GM12878 (cell line): ENCODE data around the gene FSHR. TPM values are rescaled to one million over a fixed set of nuclear protein-coding genes. Genes with fewer than 3 reads are reported as not detected.

Experiments used
- ATAC-seq: fragments of 200-7000 bp; cut with Tn5 transposase; 3 replicates; pipeline ENCODE4 v1.9.1; 2020; ENCODE audit warnings: mild to moderate bottlenecking, moderate library complexity
- BruUV-seq: library from RNA; stranded (reverse); fragments of 400-500 nt; replicated peaks from 2 replicates; lab custom pipeline; 2021; lab: Mats Ljungman, UMichigan
- CTCF ChIA-PET: fragments of 300-600 bp; sonication (Branson Sonifier 250); formaldehyde crosslinking; extraction: SDS; loops from one replicate; lab custom pipeline; 2021; ENCODE audit warnings: inconsistent platforms; lab: Yijun Ruan, JAX
- POLR2A ChIA-PET: fragments of 350-600 bp; formaldehyde crosslinking; extraction: SDS; loops from one replicate; lab custom pipeline; 2021; ENCODE audit warnings: inconsistent platforms; lab: Charles Lee
- RAD21 ChIA-PET: fragments of 300-600 bp; sonication (Branson Sonifier 250); formaldehyde crosslinking; loops from one replicate; lab custom pipeline; 2023; ENCODE audit warnings: antibody characterized with exemption; ENCODE audit not compliant: unreplicated experiment; lab: Charles Lee
- SMC1A ChIA-PET: fragments of 300-600 bp; sonication (Branson Sonifier 250); formaldehyde crosslinking; loops from one replicate; lab custom pipeline; 2023; ENCODE audit not compliant: unreplicated experiment, uncharacterized antibody; lab: Charles Lee
- DNase-seq: peaks from one replicate; pipeline ENCODE4 v3.0.0-alpha.2; 2011; ENCODE audit warnings: low read depth, low spot score
- FAIRE-seq: peaks from 3 replicates; lab custom pipeline; 2011; peaks lifted over from hg19 to GRCh38; lab: Jason Lieb, UNC
- H2AFZ ChIP-seq: 2 replicates; pipeline ENCODE4 v1.6.0; 2011; ENCODE audit warnings: low read depth, low read length, control low read depth; ENCODE audit not compliant: control insufficient read depth
- H3K27ac ChIP-seq: 2 replicates; pipeline ENCODE4 v1.5.1; 2011; ENCODE audit warnings: control low read depth; ENCODE audit not compliant: control insufficient read depth, insufficient read depth
- H3K27me3 ChIP-seq, 2 experiments: replicated peaks in 1 of 2; 2 replicates each; pipeline versions ENCODE4 v1.6.0 to v1.6.1; 2011; ENCODE audit warnings: low read length in 1 of 2; ENCODE audit not compliant: control insufficient read depth in 2 of 2, insufficient read depth in 2 of 2
- H3K36me3 ChIP-seq, 2 experiments: 2 replicates each; pipeline ENCODE4 v1.5.1; 2011; ENCODE audit warnings: low read length in 1 of 2; ENCODE audit not compliant: control insufficient read depth in 2 of 2, insufficient read depth in 2 of 2
- H3K4me1 ChIP-seq: 2 replicates; pipeline ENCODE4 v1.6.1; 2011; ENCODE audit warnings: mild to moderate bottlenecking, low read length, moderate library complexity, mixed read lengths; ENCODE audit not compliant: control insufficient read depth, insufficient read depth
- H3K4me2 ChIP-seq: 2 replicates; pipeline ENCODE4 v1.6.0; 2011; ENCODE audit warnings: control low read depth; ENCODE audit not compliant: control insufficient read depth, insufficient read depth
- H3K4me3 ChIP-seq: fragments of 200-600 bp; sonication (generic); 2 replicates; pipeline ENCODE4 v1.5.1; 2016
- H3K79me2 ChIP-seq: 2 replicates; pipeline ENCODE4 v1.6.0; 2011; ENCODE audit warnings: low read length; ENCODE audit not compliant: control insufficient read depth, insufficient read depth
- H3K9ac ChIP-seq: 2 replicates; pipeline ENCODE4 v1.8.0; 2011; ENCODE audit warnings: low read length, control low read depth, mixed read lengths; ENCODE audit not compliant: control insufficient read depth, insufficient read depth
- H3K9me3 ChIP-seq: replicated peaks from 3 replicates; pipeline ENCODE4 v1.5.1; 2011; ENCODE audit warnings: mild to moderate bottlenecking, low read length; ENCODE audit not compliant: control insufficient read depth, insufficient read depth
- H4K20me1 ChIP-seq: 2 replicates; pipeline ENCODE4 v1.6.0; 2011; ENCODE audit not compliant: control insufficient read depth, insufficient read depth
- E4F1 ChIP-seq: fragments of 450-650 bp; IDR thresholded peaks from 2 replicates; pipeline ENCODE4 v1.6.1; 2018; ENCODE audit warnings: borderline replicate concordance, mild to moderate bottlenecking; ENCODE audit not compliant: partially characterized antibody
- IKZF1 ChIP-seq: fragments of 450-650 bp; conservative IDR thresholded peaks from 2 replicates; pipeline ENCODE4 v1.6.1; 2017; ENCODE audit warnings: antibody characterized with exemption, mild to moderate bottlenecking
- IKZF2 ChIP-seq, 2 experiments: fragments of 450-650 bp; IDR thresholded peaks; 2 replicates each; pipeline ENCODE4 v1.6.1; 2017; ENCODE audit warnings: mild to moderate bottlenecking in 2 of 2, moderate library complexity in 2 of 2
- IRF3 ChIP-seq: fragments of 450-650 bp; IDR thresholded peaks from 2 replicates; pipeline ENCODE4 v1.6.1; 2014; ENCODE audit warnings: mild to moderate bottlenecking
- JUNB ChIP-seq: IDR thresholded peaks from 2 replicates; pipeline ENCODE4 v1.6.1; 2016; ENCODE audit warnings: antibody characterized with exemption, mild to moderate bottlenecking
- MLLT1 ChIP-seq: fragments of 450-650 bp; IDR thresholded peaks from 2 replicates; pipeline ENCODE4 v1.6.1; 2016; ENCODE audit warnings: mild to moderate bottlenecking
- PAX5 ChIP-seq: IDR thresholded peaks from 2 replicates; pipeline ENCODE4 v1.6.1; 2011; ENCODE audit warnings: low read depth, low read length, borderline replicate concordance
- USF1 ChIP-seq: IDR thresholded peaks from 2 replicates; pipeline ENCODE4 v1.6.1; 2011; ENCODE audit warnings: borderline replicate concordance, low read depth, mild to moderate bottlenecking, moderate library complexity, mixed read lengths, low read length; ENCODE audit not compliant: insufficient read depth; ENCODE audit errors: extremely low read length
- WGBS: methylation state at CpG from one replicate; pipeline ENCODE4 v1.1.6; 2016; ENCODE audit warnings: low lambda C conversion rate; ENCODE audit not compliant: insufficient replicate concordance, insufficient coverage; ENCODE audit errors: missing lambda C conversion rate; 5-methylcytosine and 5-hydroxymethylcytosine counted together
- in situ Hi-C: fragments of 300-500 bp; cut with MboI; formaldehyde crosslinking; loops from 9 replicates; pipeline ENCODE4 v1.14.3; 2018; ENCODE audit warnings: mixed read lengths
- intact Hi-C: fragments of 100-400 bp; cut with micrococcal nuclease; formaldehyde crosslinking; loops from one replicate; pipeline ENCODE4 v1.14.2; 2022; ENCODE audit not compliant: unreplicated experiment
- polyA plus RNA-seq, 11 experiments: library from polyadenylated mRNA; depleted of rRNA in 4 of 11; unstranded in 6 of 11; stranded (reverse) in 5 of 11; fragments of >200 nt; fragmentation: Nextera tagmentation in 4 of 11; fragmentation: Illumina TruSeq in 1 of 11; extraction: Ambion mirVana in 4 of 11; extraction: Trizol in 1 of 11; gene quantifications; 1 replicate in 1 of 11; 2 replicates in 10 of 11; pipeline versions ENCODE4 v1.2.1 to v1.2.3, GENCODE V29; 2011 to 2016; ENCODE audit warnings: inconsistent platforms in 2 of 11, missing spikeins in 2 of 11, low read depth in 1 of 11
- total RNA-seq, 4 experiments: library from RNA; depleted of rRNA in 3 of 4; stranded (reverse); fragments of >200 nt in 3 of 4; fragmentation: Illumina TruSeq in 1 of 4; extraction: Trizol in 1 of 4; gene quantifications; 2 replicates each; pipeline versions ENCODE4 v1.2.1 to v1.2.3, GENCODE V29; 2013 to 2021

The FSHR gene
- total and polyA plus RNA-seq, 10 of the 15 experiments (the other 5 are each of a cell fraction or from before 2014, with no cell fraction given), result not detected

GRCh38 chr2:49041061-49041460 lies 113.3 kb downstream of the FSHR start:
- CTCF ChIA-PET, result no interaction called here
- BruUV-seq, result no TSS peak
- H3K9ac ChIP-seq, result no peak overlapping the region
- in situ Hi-C loops, result no loop called here
- H2AFZ ChIP-seq, result no peak overlapping the region
- DNase-seq, result no peak
- H4K20me1 ChIP-seq, result no peaks in the 10 kb centered on the region
- no peak overlapping the region for H3K4me2 ChIP-seq
- RAD21 ChIA-PET, result no interaction called here
- SMC1A ChIA-PET, result no interaction called here
- H3K4me1 ChIP-seq, result no peaks in the 10 kb centered on the region
- H3K9me3 ChIP-seq, result no peaks in the 10 kb centered on the region
- no peak overlapping the region for H3K27ac ChIP-seq
- WGBS, result 34% methylated on average over 4 of the region's 4 CpGs
- no peak for TF ChIP-seq IKZF1
- no peak for TF ChIP-seq E4F1
- no peak for TF ChIP-seq IRF3
- TF ChIP-seq, all 136 proteins: peak for 0
- intact Hi-C loops, result no loop called here
- no peaks in the 10 kb centered on the region for H3K79me2 ChIP-seq
- ATAC-seq, result no peak
- no peak overlapping the region for H3K4me3 ChIP-seq
- POLR2A ChIA-PET, result no interaction called here
- no peaks in the 10 kb centered on the region for H3K36me3 ChIP-seq
- no peak for FAIRE-seq
- H3K27me3 ChIP-seq, result no peaks in the 10 kb centered on the region

GRCh38 chr2:49037197-49037596 lies 117.1 kb downstream of the FSHR start:
- ChIA-PET RAD21 (no interaction called here), CTCF (interaction anchor here (0.7 kb wide), 1 partner anchor 76 kb away, joined by 3 read pairs; no protein-coding TSS in a partner anchor), SMC1A (no interaction called here), POLR2A (no interaction called here)
- FAIRE-seq (no peak), ATAC-seq (no peak), DNase-seq (no peak)
- no peak overlapping the region for H3K4me3 ChIP-seq
- H3K27me3 ChIP-seq, result no peaks in the 10 kb centered on the region
- no peak overlapping the region for H3K27ac ChIP-seq
- intact Hi-C loops, result no loop called here
- no peak overlapping the region for H3K9ac ChIP-seq
- no peak overlapping the region for H2AFZ ChIP-seq
- no peaks in the 10 kb centered on the region for H3K36me3 ChIP-seq
- no peak overlapping the region for H3K4me2 ChIP-seq
- no peaks in the 10 kb centered on the region for H4K20me1 ChIP-seq
- no peaks in the 10 kb centered on the region for H3K9me3 ChIP-seq
- BruUV-seq, result no TSS peak
- in situ Hi-C loops, result no loop called here
- H3K79me2 ChIP-seq, result no peaks in the 10 kb centered on the region
- no peaks in the 10 kb centered on the region for H3K4me1 ChIP-seq
- TF ChIP-seq JUNB (no peak), PAX5 (no peak), MLLT1 (no peak), USF1 (no peak), IKZF2 (IDR thresholded peaks at IDR 0.05) (no peak)
